Measurements from ENCODE around the gene MRM2.

MRM2 gene

DNA sequence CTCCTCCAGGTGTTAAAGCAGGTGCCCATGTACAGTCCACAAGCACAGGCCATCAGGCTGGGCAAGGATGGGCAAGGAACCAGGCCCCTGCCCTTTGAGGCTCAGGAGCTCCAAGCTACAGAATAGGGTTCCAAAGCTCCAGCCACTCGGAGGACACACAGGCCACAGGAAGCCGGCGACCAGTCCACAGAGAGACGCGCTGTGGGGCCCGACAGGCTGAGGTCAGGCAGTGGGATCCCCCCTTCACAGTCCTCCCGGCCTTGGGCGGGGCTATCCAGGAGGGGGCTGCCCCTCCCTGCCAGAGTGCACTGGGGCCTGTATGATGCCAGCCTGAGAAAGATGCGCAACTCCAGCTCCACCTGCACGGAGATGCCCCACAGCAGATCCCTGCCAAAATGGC, 43.2 kb downstream of the MRM2 start:
- no peak overlapping the region for H3K27ac ChIP-seq (ENCODE audit: low read length)
- peaks cover 8% of the 10 kb centered on the region for H3K9me3 ChIP-seq (ENCODE audit: insufficient read depth, low read depth, low read length)
- no peak overlapping the region for H3K9ac ChIP-seq (ENCODE audit: low read depth, low read length)
- H3K4me1 ChIP-seq (ENCODE audit: insufficient read depth, low read length), result no peaks in the 10 kb centered on the region
- no peak overlapping the region for H3K4me3 ChIP-seq (ENCODE audit: low read length)
- no peaks in the 10 kb centered on the region for H3K27me3 ChIP-seq (ENCODE audit: insufficient read depth, low read length)
- H3K36me3 ChIP-seq (ENCODE audit: insufficient read depth, low read depth, low read length), result peaks cover 45% of the 10 kb centered on the region

DNA sequence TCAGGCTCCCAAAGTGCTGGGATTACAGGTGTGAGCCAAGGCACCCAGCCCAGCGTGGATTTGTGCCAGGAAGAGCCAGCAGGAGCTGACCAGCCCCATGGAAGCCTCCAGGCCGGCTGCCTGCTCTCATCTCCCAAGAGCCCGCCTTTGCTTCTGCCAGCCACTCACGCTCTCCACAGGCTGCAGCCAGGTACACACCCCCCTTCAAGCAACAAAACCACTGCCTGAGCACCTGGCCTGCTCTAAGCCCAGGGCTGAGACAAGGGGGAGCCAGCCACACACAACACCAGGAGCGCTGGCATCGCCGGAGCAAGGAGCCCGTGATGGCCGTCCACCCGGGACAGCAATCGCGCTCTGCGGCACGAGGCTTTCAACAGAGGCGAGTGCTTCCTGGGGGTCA, 43.8 kb downstream of the MRM2 start:
- Histone ChIP-seq H3K4me1 (ENCODE audit: insufficient read depth, low read length) (no peaks in the 10 kb centered on the region), H3K27ac (ENCODE audit: low read length) (no peak overlapping the region), H3K27me3 (ENCODE audit: insufficient read depth, low read length) (no peaks in the 10 kb centered on the region), H3K9me3 (ENCODE audit: insufficient read depth, low read depth, low read length) (peaks cover 8% of the 10 kb centered on the region), H3K4me3 (ENCODE audit: low read length) (no peak overlapping the region), H3K36me3 (ENCODE audit: insufficient read depth, low read depth, low read length) (peaks cover 45% of the 10 kb centered on the region), H3K9ac (ENCODE audit: low read depth, low read length) (no peak overlapping the region)

DNA sequence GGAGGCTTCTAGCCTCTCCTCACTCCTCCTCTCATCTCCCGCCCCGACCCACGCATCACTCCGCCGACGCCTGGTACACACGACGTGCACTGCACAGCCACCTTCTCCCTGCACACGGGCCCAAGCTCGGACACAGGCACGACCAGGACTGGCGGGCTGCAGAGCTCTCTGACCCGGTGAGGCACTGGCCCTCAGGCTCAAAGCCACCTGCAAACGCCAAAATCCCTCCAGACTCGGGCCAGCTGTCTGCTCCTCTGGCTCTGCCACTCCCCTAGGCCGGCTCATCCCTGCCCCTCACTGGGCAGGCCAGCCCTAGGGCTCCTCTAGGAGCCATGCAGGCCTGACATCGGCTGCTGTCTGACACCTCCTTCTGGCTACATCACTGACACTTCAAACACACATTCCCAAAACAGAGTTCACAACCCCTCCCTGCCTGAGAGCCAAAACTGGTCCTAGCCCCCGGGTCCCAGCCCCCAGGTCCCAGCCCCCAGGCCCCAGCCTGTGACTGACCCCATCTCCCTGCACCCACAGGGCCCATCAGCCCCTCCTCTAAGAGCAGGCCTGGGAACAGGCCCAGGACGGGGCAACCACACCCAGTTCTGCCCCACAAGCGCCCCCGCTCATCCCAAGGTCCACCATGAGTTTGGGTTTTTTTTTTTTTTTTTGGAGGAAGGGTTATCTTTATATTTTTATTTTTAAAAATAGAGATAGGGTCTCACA, 44.4 kb downstream of the MRM2 start:
- Histone ChIP-seq H3K4me3 (ENCODE audit: low read length) (no peak overlapping the region), H3K27me3 (ENCODE audit: insufficient read depth, low read length) (no peaks in the 10 kb centered on the region), H3K4me1 (ENCODE audit: insufficient read depth, low read length) (no peaks in the 10 kb centered on the region), H3K9me3 (ENCODE audit: insufficient read depth, low read depth, low read length) (peaks cover 8% of the 10 kb centered on the region), H3K27ac (ENCODE audit: low read length) (no peak overlapping the region), H3K9ac (ENCODE audit: low read depth, low read length) (no peak overlapping the region), H3K36me3 (ENCODE audit: insufficient read depth, low read depth, low read length) (peaks cover 45% of the 10 kb centered on the region)

DNA sequence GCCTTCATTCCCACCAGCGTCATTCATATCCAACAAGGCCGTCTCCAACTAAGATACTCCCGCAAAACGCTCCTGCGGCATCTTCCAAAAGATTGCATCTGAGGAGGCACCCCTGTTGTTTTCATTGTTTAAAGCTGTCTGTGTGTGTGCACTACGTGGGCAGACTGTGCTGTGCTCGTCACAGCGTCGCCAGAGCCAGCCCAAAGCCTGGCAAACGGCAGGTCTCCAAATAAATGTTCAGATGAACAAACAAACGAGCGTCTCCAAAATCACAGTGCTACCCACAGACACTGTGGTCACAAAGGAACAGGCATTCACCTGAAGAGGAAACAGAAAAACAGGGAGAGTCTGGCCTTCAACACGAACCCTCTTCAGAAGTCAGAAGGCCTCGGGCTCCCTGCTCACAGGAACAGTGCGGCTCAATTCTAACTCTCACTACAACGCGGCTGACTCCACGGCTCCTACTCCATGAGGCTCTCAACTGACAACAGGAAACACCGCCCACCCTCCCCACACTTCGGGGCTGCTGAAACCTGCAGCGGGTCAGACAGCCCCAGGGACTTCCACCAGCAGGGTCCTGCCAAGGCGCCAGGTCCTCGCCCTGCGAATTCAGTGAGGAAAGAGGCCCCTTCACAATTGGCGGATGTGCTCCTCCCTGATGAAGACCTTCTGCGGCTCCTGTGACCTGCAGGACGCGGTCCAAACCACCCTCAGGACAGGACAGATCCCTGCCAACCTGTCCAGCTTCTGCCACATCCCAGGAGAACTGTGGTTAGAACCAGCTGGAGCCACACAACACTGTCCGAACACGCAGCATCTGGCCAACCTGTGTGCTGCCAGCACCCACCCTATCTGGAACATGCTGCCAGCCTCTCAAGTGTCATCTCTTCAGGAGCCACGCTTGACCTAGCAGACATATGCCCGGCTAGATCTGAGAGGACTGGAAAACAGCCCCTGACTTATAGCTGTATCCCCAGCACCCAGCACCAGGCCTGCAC, 45.3 kb downstream of the MRM2 start:
- H3K9me3 ChIP-seq (ENCODE audit: insufficient read depth, low read depth, low read length), result peaks cover 8% of the 10 kb centered on the region
- no peaks in the 10 kb centered on the region for H3K27me3 ChIP-seq (ENCODE audit: insufficient read depth, low read length)
- no peak overlapping the region for H3K27ac ChIP-seq (ENCODE audit: low read length)
- peaks cover 45% of the 10 kb centered on the region for H3K36me3 ChIP-seq (ENCODE audit: insufficient read depth, low read depth, low read length)
- no peak overlapping the region for H3K4me3 ChIP-seq (ENCODE audit: low read length)
- H3K9ac ChIP-seq (ENCODE audit: low read depth, low read length), result no peak overlapping the region
- no peaks in the 10 kb centered on the region for H3K4me1 ChIP-seq (ENCODE audit: insufficient read depth, low read length)

DNA sequence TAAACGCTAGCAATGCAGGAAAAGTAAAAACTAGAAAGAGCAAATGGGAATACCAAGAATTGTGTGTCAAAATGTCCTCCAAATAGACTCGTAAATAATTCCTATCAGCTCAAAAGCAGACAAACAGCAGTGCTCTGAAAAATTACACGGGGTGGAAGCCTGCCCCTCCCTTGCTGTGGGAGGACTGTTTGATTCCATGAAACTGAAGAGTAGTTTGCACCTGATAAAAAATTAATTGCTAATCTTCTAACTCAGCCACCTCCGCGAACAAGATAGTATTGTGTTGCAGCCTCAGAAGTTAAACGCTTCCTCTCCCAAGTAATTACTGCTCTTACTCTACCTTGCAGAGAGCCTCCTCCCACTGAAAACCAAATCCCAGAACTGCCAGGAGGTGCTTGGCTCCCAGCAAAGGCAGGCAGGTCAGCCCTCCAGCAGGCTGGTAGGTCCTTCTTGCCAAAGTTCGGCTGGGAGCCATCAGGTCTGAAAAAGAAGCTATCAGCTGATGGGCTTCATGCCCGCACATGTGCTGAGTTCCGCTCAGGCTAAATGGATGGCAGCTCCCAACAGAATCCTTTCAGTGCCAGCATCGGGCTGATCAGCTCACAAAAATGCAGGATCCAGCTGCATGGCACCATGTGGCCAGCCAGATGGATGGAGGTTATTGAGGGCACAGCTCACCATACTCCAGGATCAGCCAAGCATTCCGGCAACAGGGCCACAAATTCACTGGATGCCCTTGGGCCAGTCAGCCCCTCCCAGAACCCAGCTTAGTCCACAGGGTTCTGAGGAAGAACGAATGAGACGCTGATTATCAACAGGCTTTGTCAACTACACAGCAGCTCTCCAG, 46.4 kb downstream of the MRM2 start:
- Histone ChIP-seq H3K36me3 (ENCODE audit: insufficient read depth, low read depth, low read length) (peaks cover 43% of the 10 kb centered on the region), H3K4me3 (ENCODE audit: low read length) (no peak overlapping the region), H3K9me3 (ENCODE audit: insufficient read depth, low read depth, low read length) (peaks cover 8% of the 10 kb centered on the region), H3K27ac (ENCODE audit: low read length) (no peak overlapping the region), H3K27me3 (ENCODE audit: insufficient read depth, low read length) (no peaks in the 10 kb centered on the region), H3K9ac (ENCODE audit: low read depth, low read length) (no peak overlapping the region), H3K4me1 (ENCODE audit: insufficient read depth, low read length) (no peaks in the 10 kb centered on the region)

DNA sequence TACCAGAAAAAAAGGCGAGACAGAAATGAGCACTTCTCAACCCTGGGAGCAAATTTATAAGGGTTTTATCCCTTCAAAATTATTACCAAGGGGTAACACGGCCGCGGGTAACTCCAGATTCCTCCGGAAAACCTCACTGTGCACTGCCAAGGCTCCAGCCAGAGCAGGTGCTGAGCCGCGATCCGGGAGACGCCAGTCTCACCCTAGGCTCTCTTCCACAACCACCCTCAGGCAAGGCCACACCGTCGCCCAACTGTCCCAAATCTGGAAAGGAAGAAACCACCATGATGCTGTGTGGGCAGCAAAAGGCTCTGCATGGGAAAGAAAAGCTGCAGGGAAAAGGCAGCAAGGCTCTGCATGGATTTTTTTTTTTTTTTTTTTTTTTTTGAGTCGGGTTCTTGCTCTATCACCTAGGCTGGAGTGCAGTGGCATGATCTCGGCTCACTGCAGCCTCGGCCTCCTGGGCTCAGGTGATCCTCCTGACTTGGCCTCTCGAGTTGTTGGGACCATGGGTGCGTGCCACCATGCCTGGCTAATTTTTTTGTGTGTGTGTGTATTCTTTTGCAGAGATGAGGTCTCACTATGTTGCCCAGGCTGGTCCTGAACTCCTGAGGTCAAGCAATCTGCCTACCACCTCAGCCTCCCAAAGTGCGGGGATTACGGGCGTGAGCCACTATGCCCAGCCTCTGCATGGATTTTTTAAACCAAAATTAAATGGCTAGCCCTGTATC, 48.3 kb downstream of the MRM2 start:
- Histone ChIP-seq H3K9me3 (ENCODE audit: insufficient read depth, low read depth, low read length) (peaks cover 12% of the 10 kb centered on the region), H3K27me3 (ENCODE audit: insufficient read depth, low read length) (no peaks in the 10 kb centered on the region), H3K9ac (ENCODE audit: low read depth, low read length) (no peak overlapping the region), H3K4me3 (ENCODE audit: low read length) (no peak overlapping the region), H3K4me1 (ENCODE audit: insufficient read depth, low read length) (no peaks in the 10 kb centered on the region), H3K36me3 (ENCODE audit: insufficient read depth, low read depth, low read length) (peaks cover 28% of the 10 kb centered on the region), H3K27ac (ENCODE audit: low read length) (no peak overlapping the region)

DNA sequence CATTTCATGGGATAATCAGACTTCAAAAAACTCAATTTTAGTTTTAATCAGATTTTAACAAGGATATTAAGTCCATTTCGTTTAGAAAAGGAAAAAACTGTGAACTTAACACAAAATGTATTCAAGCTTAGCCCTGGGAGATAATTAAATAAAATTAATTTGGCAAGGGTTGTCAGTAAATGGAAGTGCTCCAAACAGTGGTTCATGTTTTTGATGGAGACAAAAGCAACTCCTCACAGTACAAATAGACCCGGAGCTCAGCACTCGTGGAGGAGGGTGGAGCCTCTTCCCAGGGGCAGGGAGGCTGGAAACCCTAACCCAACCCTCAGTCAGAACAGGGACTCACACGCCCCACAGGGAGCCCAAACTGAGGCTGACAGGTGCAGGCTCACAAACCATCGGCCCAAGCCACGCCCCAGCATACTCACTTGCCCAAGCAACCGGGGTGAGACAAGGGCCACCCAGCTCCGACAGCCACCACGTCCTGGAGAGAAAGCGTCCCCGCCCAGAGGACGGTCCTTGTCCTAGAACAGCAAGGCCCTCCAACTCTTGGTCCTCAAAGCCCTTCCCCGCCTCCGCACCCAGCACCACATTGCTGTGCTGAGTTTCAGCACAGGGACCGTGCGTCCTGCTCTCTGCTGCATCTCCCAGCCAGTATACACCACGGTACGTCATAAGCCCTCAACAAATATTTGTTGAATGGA, 49.0 kb downstream of the MRM2 start:
- Histone ChIP-seq H3K9ac (ENCODE audit: low read depth, low read length) (no peak overlapping the region), H3K27me3 (ENCODE audit: insufficient read depth, low read length) (no peaks in the 10 kb centered on the region), H3K36me3 (ENCODE audit: insufficient read depth, low read depth, low read length) (peaks cover 31% of the 10 kb centered on the region), H3K4me1 (ENCODE audit: insufficient read depth, low read length) (no peaks in the 10 kb centered on the region), H3K4me3 (ENCODE audit: low read length) (no peak overlapping the region), H3K9me3 (ENCODE audit: insufficient read depth, low read depth, low read length) (peaks cover 13% of the 10 kb centered on the region), H3K27ac (ENCODE audit: low read length) (no peak overlapping the region)

DNA sequence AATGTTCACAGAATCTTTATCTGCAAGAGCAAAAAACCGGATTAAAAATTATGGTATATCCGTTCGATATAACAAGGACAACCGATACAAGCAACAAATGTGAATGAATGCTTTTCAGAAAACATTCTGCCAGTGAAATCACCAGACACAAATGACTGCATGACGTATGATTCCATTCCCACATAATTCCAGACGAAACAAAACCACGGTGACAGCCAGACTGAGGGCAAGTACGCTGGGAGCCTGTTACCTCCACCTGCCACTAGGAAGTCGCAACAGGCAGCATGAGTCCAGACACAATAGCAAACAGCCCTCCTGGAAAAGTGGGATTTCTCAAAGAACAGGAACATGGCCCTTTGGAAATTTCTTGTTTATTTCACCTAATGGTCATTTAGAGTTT, 51.0 kb downstream of the MRM2 start:
- H3K9ac ChIP-seq (ENCODE audit: low read depth, low read length), result no peak overlapping the region
- no peaks in the 10 kb centered on the region for H3K27me3 ChIP-seq (ENCODE audit: insufficient read depth, low read length)
- H3K27ac ChIP-seq (ENCODE audit: low read length), result no peak overlapping the region
- H3K4me1 ChIP-seq (ENCODE audit: insufficient read depth, low read length), result no peaks in the 10 kb centered on the region
- peaks cover 13% of the 10 kb centered on the region for H3K9me3 ChIP-seq (ENCODE audit: insufficient read depth, low read depth, low read length)
- no peak overlapping the region for H3K4me3 ChIP-seq (ENCODE audit: low read length)
- H3K36me3 ChIP-seq (ENCODE audit: insufficient read depth, low read depth, low read length), result peaks cover 25% of the 10 kb centered on the region

DNA sequence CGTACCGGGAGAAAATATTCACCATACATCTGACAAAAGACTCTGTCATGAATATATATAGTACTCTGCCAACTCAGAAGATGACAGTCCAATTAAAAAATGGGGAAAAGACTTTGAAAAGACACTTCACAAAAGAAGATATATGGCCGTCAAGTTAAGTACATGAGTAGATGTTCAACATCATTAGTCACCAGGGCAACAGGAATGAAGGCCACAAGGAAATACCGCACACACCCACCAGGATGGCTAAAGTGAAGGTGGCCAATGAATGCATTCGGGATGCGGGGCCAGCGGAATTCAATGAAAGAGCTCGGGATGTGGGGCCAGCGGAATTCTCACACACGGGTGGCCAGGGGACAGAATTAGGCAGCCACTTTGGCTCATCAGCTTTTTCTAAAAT, 51.5 kb downstream of the MRM2 start:
- Histone ChIP-seq H3K27ac (ENCODE audit: low read length) (no peak overlapping the region), H3K9me3 (ENCODE audit: insufficient read depth, low read depth, low read length) (peaks cover 8% of the 10 kb centered on the region), H3K4me3 (ENCODE audit: low read length) (no peak overlapping the region), H3K4me1 (ENCODE audit: insufficient read depth, low read length) (no peaks in the 10 kb centered on the region), H3K36me3 (ENCODE audit: insufficient read depth, low read depth, low read length) (peaks cover 21% of the 10 kb centered on the region), H3K9ac (ENCODE audit: low read depth, low read length) (no peak overlapping the region), H3K27me3 (ENCODE audit: insufficient read depth, low read length) (no peaks in the 10 kb centered on the region)

DNA sequence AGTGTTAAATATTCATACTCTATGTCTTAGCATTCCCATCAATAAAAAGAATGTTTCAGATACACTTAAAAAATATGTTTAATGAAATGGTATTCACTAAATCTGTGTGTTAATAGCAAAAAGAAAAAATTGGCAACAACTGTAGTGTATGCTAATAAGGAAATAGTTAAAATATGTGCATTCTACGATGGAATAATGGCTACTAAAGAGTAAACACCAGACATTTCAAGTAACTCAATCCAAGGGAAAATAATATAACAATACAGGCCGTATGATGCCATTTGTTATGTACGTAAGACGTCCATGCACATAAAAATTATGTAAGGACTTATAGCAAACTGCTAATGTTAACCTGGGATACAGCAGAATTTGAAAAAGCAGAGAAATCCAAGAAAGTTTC, 55.8 kb downstream of the MRM2 start:
- Histone ChIP-seq H3K27ac (ENCODE audit: low read length) (no peak overlapping the region), H3K36me3 (ENCODE audit: insufficient read depth, low read depth, low read length) (peaks cover 12% of the 10 kb centered on the region)

More for the DNA sequence above, 55.8 kb downstream of the MRM2 start:
- Histone ChIP-seq H3K27me3 (ENCODE audit: insufficient read depth, low read length) (no peaks in the 10 kb centered on the region), H3K4me3 (ENCODE audit: low read length) (no peak overlapping the region), H3K4me1 (ENCODE audit: insufficient read depth, low read length) (no peaks in the 10 kb centered on the region), H3K9ac (ENCODE audit: low read depth, low read length) (no peak overlapping the region), H3K9me3 (ENCODE audit: insufficient read depth, low read depth, low read length) (peaks cover 4% of the 10 kb centered on the region; the same call in 1 of the 2 replicates)

Measured in iPS-20b (cell line).